Lower lobe of right lung (tissue), 2 donors: Measurements from ENCODE around the gene VASN. TPM values are rescaled to one million over a fixed set of nuclear protein-coding genes. Genes with fewer than 3 reads are reported as not detected.

Source experiments
- ATAC-seq, 2 donors: fragments of 200-7000 bp; cut with Tn5 transposase; one replicate each; pipeline ENCODE4 v1.9.1; 2020 to 2022; ENCODE audit warnings: mild to moderate bottlenecking in 2 of 2, moderate library complexity in 2 of 2
- DNase-seq: peaks from one replicate; pipeline ENCODE4 v3.0.0-alpha.2; 2020
- H3K27ac ChIP-seq: fragments of 200-600 bp; one replicate; pipeline ENCODE4 v1.8.0; 2022
- H3K27me3 ChIP-seq: fragments of 200-600 bp; one replicate; pipeline ENCODE4 v1.8.0; 2022; ENCODE audit warnings: low read depth
- H3K36me3 ChIP-seq: fragments of 200-600 bp; one replicate; pipeline ENCODE4 v1.8.0; 2022; ENCODE audit warnings: mild to moderate bottlenecking
- H3K4me1 ChIP-seq: fragments of 200-600 bp; one replicate; pipeline ENCODE4 v1.8.0; 2022
- H3K4me3 ChIP-seq: fragments of 200-600 bp; one replicate; pipeline ENCODE4 v1.8.0; 2022; ENCODE audit warnings: mild to moderate bottlenecking
- H3K9me3 ChIP-seq: fragments of 200-600 bp; one replicate; pipeline ENCODE4 v1.8.0; 2022
- CTCF ChIP-seq: fragments of 200-600 bp; IDR thresholded peaks from one replicate; pipeline ENCODE4 v1.8.0; 2022; ENCODE audit warnings: antibody characterized with exemption, mild to moderate bottlenecking
- intact Hi-C: fragments of 100-400 bp; cut with DNase I; formaldehyde crosslinking; loops from one replicate; pipeline ENCODE4 v1.11.0; 2022
- total RNA-seq: library from RNA; stranded (reverse); fragmentation: NEBNext Ultra II Directional; extraction: Animal tissue kit (Norgen Biotek cat#: 25700); gene quantifications from one replicate; pipeline ENCODE4 v1.2.1, GENCODE V29; 2021
- donor health status: DM: no; HTN: yes; CAD: no; lungs with severe emphysema.

VASN gene
- total RNA-seq, 1 donor from 2014 or later = 17.4 TPM

GRCh38 chr16:4365014-4365406 lies 6.6 kb upstream of the VASN start:
- no peak overlapping the region for H3K27ac ChIP-seq
- no peak for TF ChIP-seq CTCF
- ATAC-seq (no peak), DNase-seq (no peak)
- H3K27me3 ChIP-seq = no peaks in the 10 kb centered on the region
- H3K4me3 ChIP-seq = no peak overlapping the region
- peaks cover 13% of the 10 kb centered on the region for H3K4me1 ChIP-seq
- intact Hi-C loops = no loop called here
- peaks cover 52% of the 10 kb centered on the region for H3K36me3 ChIP-seq
- no peaks in the 10 kb centered on the region for H3K9me3 ChIP-seq

- Histone ChIP-seq H3K36me3 (peaks cover 48% of the 10 kb centered on the region), H3K27ac (no peak overlapping the region), H3K4me1 (peaks cover 19% of the 10 kb centered on the region), H3K9me3 (no peaks in the 10 kb centered on the region), H3K27me3 (no peaks in the 10 kb centered on the region), H3K4me3 (no peak overlapping the region)
- intact Hi-C loops = no loop called here
- ATAC-seq (no peak), DNase-seq (no peak)
- TF ChIP-seq CTCF = no peak
Observed at GRCh38 chr16:4365615-4366014, 6.0 kb upstream of the VASN start.

- Histone ChIP-seq H3K4me3 (no peak overlapping the region), H3K27me3 (no peaks in the 10 kb centered on the region), H3K4me1 (peaks cover 23% of the 10 kb centered on the region), H3K36me3 (peaks cover 45% of the 10 kb centered on the region), H3K27ac (no peak overlapping the region), H3K9me3 (no peaks in the 10 kb centered on the region)
- DNase-seq (no peak), ATAC-seq (no peak)
- intact Hi-C loops = no loop called here
- TF ChIP-seq CTCF = no peak
Observed at GRCh38 chr16:4366016-4366415, 5.6 kb upstream of the VASN start.

- Histone ChIP-seq H3K4me1 (peaks cover 32% of the 10 kb centered on the region), H3K27ac (no peak overlapping the region), H3K9me3 (no peaks in the 10 kb centered on the region), H3K4me3 (no peak overlapping the region), H3K36me3 (peaks cover 31% of the 10 kb centered on the region), H3K27me3 (no peaks in the 10 kb centered on the region)
- DNase-seq (no peak), ATAC-seq (no peak)
- TF ChIP-seq CTCF = no peak
- intact Hi-C loops = no loop called here
Observed at GRCh38 chr16:4367393-4367856, 4.2 kb upstream of the VASN start.

GRCh38 chr16:4369007-4369733 lies 2.5 kb upstream of the VASN start:
- DNase-seq (no peak), ATAC-seq (no peak)
- H3K27ac ChIP-seq = peak overlapping the region; percentile 46
- intact Hi-C loops = no loop called here
- H3K36me3 ChIP-seq = peaks cover 15% of the 10 kb centered on the region
- no peaks in the 10 kb centered on the region for H3K27me3 ChIP-seq
- TF ChIP-seq CTCF = no peak
- H3K4me3 ChIP-seq = no peak overlapping the region
- H3K9me3 ChIP-seq = no peaks in the 10 kb centered on the region
- peaks cover 49% of the 10 kb centered on the region for H3K4me1 ChIP-seq
